Inflammatory macrophage treated with lipopolysaccharide for 4 hours (primary cell): ENCODE results near the gene CLEC16A.
"Not testable (repeated sequence)": the region's sequence is repeated elsewhere in the genome, so short reads cannot be mapped to it uniquely, and the experiment has no call there.

Experiments used
- DNase-seq: peaks from one replicate; pipeline ENCODE4 v3.0.0-alpha.2; 2020

The CLEC16A gene

GRCh38 chr16:10923650-10924214 lies 20.6 kb upstream of the CLEC16A start:
- DNase-seq = no peak

GRCh38 chr16:10925285-10925684 lies 19.1 kb upstream of the CLEC16A start:
- DNase-seq = not testable (repeated sequence)

- DNase-seq = no peak
Measured at GRCh38 chr16:10926094-10926493, 18.3 kb upstream of the CLEC16A start.

GRCh38 chr16:10926867-10927266 lies 17.5 kb upstream of the CLEC16A start:
- no peak for DNase-seq

- DNase-seq = no peak
Measured at GRCh38 chr16:10927497-10928112, 16.8 kb upstream of the CLEC16A start.

GRCh38 chr16:10929097-10929496 lies 15.3 kb upstream of the CLEC16A start:
- DNase-seq = not testable (repeated sequence)

- no peak for DNase-seq
Measured at GRCh38 chr16:10929853-10930754, 14.3 kb upstream of the CLEC16A start.

GRCh38 chr16:10930755-10931093 lies 13.6 kb upstream of the CLEC16A start:
- no peak for DNase-seq

- no peak for DNase-seq
Measured at GRCh38 chr16:10931134-10931533, 13.2 kb upstream of the CLEC16A start.

GRCh38 chr16:10931977-10932632 lies 12.3 kb upstream of the CLEC16A start:
- DNase-seq = no peak

- no peak for DNase-seq
Measured at GRCh38 chr16:10932959-10933710, 11.2 kb upstream of the CLEC16A start.

- DNase-seq = no peak
Measured at GRCh38 chr16:10933865-10934264, 10.5 kb upstream of the CLEC16A start.

GRCh38 chr16:10934325-10935107 lies 9.8 kb upstream of the CLEC16A start:
- DNase-seq = no peak

GRCh38 chr16:10935226-10935915 lies 9.0 kb upstream of the CLEC16A start:
- DNase-seq = no peak

GRCh38 chr16:10936272-10936984 lies 7.9 kb upstream of the CLEC16A start:
- no peak for DNase-seq

GRCh38 chr16:10937068-10937859 lies 7.1 kb upstream of the CLEC16A start:
- peak; percentile 34 for DNase-seq

- no peak for DNase-seq
Measured at GRCh38 chr16:10938321-10938720, 6.0 kb upstream of the CLEC16A start.

GRCh38 chr16:10938796-10939648 lies 5.3 kb upstream of the CLEC16A start:
- no peak for DNase-seq
